Measurements from ENCODE around the gene GPS1.

DNA sequence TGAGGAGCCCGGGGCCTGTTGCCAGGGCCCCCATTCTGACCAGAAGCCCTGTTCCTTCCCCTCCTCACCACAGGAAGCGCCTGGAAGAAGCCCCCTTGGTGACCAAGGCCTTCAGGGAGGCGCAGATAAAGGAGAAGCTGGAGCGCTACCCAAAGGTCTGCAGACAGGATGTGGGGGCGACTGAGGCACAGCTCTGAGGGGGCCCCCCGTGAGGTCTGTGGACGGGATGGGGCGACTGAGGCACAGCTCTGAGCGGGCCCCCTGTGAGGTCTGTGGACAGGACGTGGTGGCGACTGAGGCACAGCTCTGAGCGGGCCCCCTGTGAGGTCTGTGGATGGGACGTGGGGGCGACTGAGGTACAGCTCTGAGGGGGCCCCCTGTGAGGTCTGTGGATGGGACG, 42.3 kb upstream of the GPS1 start:
- TF ChIP-seq, protein P1, sequence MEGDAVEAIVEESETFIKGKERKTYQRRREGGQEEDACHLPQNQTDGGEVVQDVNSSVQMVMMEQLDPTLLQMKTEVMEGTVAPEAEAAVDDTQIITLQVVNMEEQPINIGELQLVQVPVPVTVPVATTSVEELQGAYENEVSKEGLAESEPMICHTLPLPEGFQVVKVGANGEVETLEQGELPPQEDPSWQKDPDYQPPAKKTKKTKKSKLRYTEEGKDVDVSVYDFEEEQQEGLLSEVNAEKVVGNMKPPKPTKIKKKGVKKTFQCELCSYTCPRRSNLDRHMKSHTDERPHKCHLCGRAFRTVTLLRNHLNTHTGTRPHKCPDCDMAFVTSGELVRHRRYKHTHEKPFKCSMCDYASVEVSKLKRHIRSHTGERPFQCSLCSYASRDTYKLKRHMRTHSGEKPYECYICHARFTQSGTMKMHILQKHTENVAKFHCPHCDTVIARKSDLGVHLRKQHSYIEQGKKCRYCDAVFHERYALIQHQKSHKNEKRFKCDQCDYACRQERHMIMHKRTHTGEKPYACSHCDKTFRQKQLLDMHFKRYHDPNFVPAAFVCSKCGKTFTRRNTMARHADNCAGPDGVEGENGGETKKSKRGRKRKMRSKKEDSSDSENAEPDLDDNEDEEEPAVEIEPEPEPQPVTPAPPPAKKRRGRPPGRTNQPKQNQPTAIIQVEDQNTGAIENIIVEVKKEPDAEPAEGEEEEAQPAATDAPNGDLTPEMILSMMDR (IDR thresholded peaks at IDR 0.05): no peak
- no peak for TF ChIP-seq POLR2A (IDR thresholded peaks at IDR 0.05)
- TF ChIP-seq POLR2AphosphoS5 (IDR thresholded peaks at IDR 0.05; ENCODE audit: insufficient read depth in 1 of 2, low read depth in 1 of 2): no peak

Data from vagina (tissue), 2 donors.